GM18868 (cell line): Measurements from ENCODE around the gene TCERG1L.
"Not testable (repeated sequence)": the region's sequence is repeated elsewhere in the genome, so short reads cannot be mapped to it uniquely, and the experiment has no call there.

Experiments
- ATAC-seq: cut with Tn5 transposase; IDR thresholded peaks from one replicate; pipeline ENCODE4 v1.9.1; 2021; ENCODE audit warnings: mild to moderate bottlenecking, moderate library complexity; ENCODE audit not compliant: unreplicated experiment

TCERG1L gene

DNA sequence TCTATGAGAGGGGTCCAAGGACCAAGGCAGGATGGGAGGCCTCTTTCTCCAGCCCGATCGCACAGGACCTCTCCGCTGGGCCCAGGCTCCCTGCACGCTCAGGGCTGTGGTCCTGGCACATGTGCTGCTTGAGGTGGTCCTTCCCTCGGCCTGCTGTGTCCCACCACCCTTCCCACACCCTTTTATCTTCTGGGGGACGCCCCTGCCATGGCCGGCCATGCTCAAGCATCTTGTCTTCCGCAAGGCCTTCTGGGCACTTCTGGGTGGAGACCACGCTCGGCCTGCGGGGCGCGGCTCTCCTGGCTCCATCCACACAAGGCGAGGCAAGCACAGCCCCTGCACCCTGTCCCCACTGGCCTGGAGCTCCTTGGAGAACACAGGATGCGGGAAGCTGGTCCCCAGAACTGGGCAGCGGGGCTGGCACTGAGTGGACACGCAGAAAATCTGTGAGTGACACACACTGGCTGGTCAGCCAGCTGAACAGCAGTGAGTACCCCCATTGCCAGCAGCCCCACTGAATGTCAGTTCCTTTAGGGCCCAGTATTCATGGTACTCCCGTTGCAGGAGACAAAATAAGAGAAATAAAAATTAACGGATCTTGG lies 115.9 kb downstream of the TCERG1L start:
- ATAC-seq, result no peak

DNA sequence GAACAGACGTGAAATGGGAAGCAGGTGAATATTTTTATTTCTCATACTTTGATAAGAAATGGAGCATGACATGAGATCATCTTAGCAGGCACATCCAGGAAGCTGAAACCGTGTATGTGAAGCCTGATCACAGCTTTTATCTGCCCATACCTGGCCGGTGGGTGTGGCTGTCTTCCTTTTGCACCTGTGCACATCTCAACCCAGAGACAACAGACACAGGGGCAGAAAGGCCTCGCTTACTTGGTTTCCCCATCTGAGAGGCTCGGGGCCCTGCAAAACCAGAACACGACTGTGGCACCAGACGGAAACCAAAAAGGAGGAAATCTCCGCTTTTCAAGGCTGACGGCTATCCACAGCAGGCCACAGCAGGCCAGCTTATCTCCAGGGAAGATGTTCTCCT lies 116.4 kb downstream of the TCERG1L start:
- ATAC-seq, result no peak

- ATAC-seq, result no peak
Observed at GRCh38 chr10:131193923-131194322, 117.6 kb downstream of the TCERG1L start.

- ATAC-seq, result no peak
Observed at GRCh38 chr10:131188494-131188893, 123.0 kb downstream of the TCERG1L start.

DNA sequence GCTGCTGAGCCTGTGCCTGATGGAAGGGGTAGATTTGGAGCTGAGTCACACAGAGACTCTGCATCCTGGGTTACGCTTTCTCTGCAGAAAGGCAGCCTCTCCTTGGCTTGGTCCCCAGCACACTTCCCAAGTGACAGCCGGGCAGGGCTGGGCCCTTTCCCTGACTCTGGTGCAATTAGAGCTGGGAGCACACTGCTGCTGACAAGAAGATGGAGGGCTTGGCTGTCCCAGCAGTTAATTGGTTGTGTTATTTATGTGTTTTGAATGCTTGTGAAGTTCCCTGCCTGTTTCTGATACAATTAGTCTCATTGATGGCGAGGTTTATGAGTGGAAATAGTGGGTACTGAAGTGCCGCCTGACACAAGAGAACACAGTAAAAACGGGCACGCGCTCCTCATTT lies 123.6 kb downstream of the TCERG1L start:
- no peak for ATAC-seq

- no peak for ATAC-seq
Observed at GRCh38 chr10:131187274-131187673, 124.2 kb downstream of the TCERG1L start.

- no peak for ATAC-seq
Observed at GRCh38 chr10:131186547-131187253, 124.8 kb downstream of the TCERG1L start.

GRCh38 chr10:131184503-131184902 lies 127.0 kb downstream of the TCERG1L start:
- no peak for ATAC-seq

GRCh38 chr10:131183546-131184045 lies 127.9 kb downstream of the TCERG1L start:
- no peak for ATAC-seq

GRCh38 chr10:131181456-131181855 lies 130.1 kb downstream of the TCERG1L start:
- no peak for ATAC-seq

- ATAC-seq, result no peak
Observed at GRCh38 chr10:131180740-131181415, 130.6 kb downstream of the TCERG1L start.

DNA sequence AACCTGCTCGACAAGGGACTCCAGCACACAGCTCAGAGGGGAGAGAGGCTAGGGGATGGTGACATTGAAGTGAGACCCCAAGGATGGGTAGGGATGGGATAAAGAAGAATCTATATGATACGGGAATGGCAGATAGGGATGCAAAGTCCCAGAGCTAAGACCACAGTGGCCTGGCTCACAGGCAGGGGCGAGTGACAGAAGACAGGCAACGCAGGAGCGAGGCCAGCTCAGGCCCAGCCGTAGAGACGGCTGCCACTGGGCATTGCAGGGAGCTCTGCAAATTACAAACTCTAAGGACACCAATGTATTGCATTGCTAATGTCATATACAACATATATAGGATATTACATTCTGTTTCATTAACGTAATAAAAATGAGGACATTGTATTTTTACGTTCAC lies 131.4 kb downstream of the TCERG1L start:
- no peak for ATAC-seq

- no peak for ATAC-seq
Observed at GRCh38 chr10:131179361-131179760, 132.2 kb downstream of the TCERG1L start.

DNA sequence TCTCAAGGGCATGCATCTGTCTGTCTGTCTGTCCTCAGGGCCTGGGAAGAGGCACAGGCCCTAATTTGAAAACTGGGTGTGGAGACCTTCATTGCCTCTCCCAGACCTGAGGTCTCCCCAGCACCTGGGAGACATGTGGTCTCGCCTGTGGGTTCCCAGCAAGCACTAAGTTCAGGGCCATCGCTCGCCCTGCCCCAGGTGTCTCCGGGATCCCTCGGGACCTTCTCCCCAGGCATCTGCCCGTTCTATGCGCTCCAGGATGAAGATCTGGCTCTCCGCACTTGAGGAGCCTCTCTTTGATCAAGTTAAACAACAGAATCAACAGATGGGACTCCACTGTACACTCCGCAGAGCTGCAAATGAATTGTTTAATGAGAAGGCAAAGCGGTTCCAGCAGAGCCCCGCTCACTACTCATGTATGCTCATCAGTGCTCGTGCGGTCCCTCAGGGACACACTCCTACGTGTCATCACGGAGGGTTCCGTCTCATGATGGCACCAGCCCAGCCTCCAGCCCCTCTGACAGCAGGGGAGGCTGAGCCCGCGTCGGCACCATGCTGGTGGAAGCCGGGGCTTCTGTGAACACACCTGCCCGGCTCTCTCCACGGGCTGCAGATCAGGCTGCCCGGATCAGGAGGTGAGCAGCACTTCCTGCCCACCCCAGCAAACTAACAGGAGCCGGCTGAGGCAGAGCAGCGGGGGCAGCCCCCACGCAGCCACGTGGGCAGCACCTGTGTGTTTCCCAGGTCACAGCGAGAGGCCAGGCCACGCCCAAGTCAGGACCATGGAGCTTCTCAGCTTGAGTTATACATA lies 132.8 kb downstream of the TCERG1L start:
- ATAC-seq, result no peak

GRCh38 chr10:131177431-131178327 lies 133.8 kb downstream of the TCERG1L start:
- ATAC-seq, result no peak

GRCh38 chr10:131176907-131177306 lies 134.6 kb downstream of the TCERG1L start:
- ATAC-seq, result no peak

GRCh38 chr10:131176324-131176723 lies 135.2 kb downstream of the TCERG1L start:
- ATAC-seq, result not testable (repeated sequence)

- ATAC-seq, result no peak
Observed at GRCh38 chr10:131175891-131176290, 135.6 kb downstream of the TCERG1L start.

DNA sequence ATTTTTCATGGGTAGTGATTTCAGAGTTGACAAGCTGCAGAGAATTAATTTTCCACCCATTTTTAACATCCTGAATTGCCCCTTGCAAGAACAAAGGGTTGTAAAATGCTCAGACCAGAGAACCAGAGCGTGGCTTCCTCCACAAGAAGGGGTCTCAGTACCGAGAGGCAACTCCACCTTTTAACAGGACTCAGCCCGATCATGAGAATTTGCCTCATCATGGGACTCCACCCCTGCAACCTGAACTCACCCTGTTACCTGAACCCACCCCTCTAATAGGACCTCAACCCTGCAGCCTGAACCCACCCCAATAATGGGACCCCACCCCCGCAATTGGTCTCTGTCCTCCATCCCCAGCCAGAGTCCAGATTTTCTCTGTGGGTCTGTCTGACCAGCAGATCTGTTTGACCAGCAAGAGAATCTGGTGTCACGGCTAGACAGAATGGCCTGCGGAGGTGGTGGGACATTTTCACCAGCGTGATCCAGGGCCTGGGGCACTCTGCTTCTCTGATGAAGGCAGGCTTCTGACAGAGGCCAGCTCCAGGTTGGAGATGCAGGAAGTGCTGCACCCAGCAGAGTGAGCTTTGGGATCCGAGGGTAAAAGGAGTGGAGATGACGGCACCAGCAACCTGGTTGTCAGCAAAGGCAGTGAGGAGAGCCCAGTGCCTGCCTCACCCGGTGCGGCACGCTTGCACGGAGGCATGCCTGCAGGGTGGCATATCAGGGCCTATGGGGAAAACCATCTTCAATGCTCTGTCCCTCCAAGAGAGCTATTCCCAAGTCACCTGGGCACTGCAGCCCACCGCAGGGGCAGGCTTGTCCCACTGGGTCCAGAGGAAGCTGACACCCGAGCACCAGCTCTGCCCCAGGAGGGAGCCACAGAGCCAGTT lies 136.6 kb downstream of the TCERG1L start:
- ATAC-seq, result no peak
